Upper lobe of right lung (tissue), 1 donor: Measurements from ENCODE around the gene INCA1. TPM values are rescaled to one million over a fixed set of nuclear protein-coding genes. Genes with fewer than 3 reads are reported as not detected.

Experiments
- ATAC-seq: fragments of 200-7000 bp; cut with Tn5 transposase; one replicate; pipeline ENCODE4 v1.9.1; 2020; ENCODE audit warnings: mild to moderate bottlenecking, moderate library complexity
- DNase-seq: peaks from one replicate; pipeline ENCODE4 v3.0.0-alpha.2; 2020
- H3K27ac ChIP-seq: fragments of 200-600 bp; one replicate; pipeline ENCODE4 v1.8.0; 2022
- H3K27me3 ChIP-seq: fragments of 200-600 bp; one replicate; pipeline ENCODE4 v1.8.0; 2022; ENCODE audit warnings: mild to moderate bottlenecking
- H3K36me3 ChIP-seq: fragments of 200-600 bp; one replicate; pipeline ENCODE4 v1.8.0; 2022
- H3K4me1 ChIP-seq: fragments of 200-600 bp; one replicate; pipeline ENCODE4 v1.8.0; 2022
- H3K4me3 ChIP-seq: fragments of 200-600 bp; one replicate; pipeline ENCODE4 v1.8.0; 2022; ENCODE audit warnings: mild to moderate bottlenecking
- H3K9me3 ChIP-seq: fragments of 200-600 bp; one replicate; pipeline ENCODE4 v1.8.0; 2022
- CTCF ChIP-seq: fragments of 200-600 bp; IDR thresholded peaks from one replicate; pipeline ENCODE4 v1.8.0; 2022; ENCODE audit warnings: antibody characterized with exemption
- intact Hi-C: fragments of 100-400 bp; cut with DNase I; formaldehyde crosslinking; loops from one replicate; pipeline ENCODE4 v1.11.0; 2022
- total RNA-seq: library from RNA; stranded (reverse); fragmentation: NEBNext Ultra II Directional; extraction: Animal tissue kit (Norgen Biotek cat#: 25700); gene quantifications from one replicate; pipeline ENCODE4 v1.2.1, GENCODE V29; 2021
- donor health status: DM: no; HTN: yes; CAD: no; lungs with severe emphysema.

INCA1 gene
- total RNA-seq, 1 donor from 2014 or later = 4.5 TPM

- no peak for TF ChIP-seq CTCF
- Histone ChIP-seq H3K4me3 (no peak overlapping the region), H3K27me3 (no peaks in the 10 kb centered on the region), H3K36me3 (peaks cover 66% of the 10 kb centered on the region), H3K27ac (no peak overlapping the region), H3K4me1 (peaks cover 16% of the 10 kb centered on the region), H3K9me3 (no peaks in the 10 kb centered on the region)
- intact Hi-C loops = no loop called here
- ATAC-seq (no peak), DNase-seq (no peak)
Observed at GRCh38 chr17:4972752-4973151, 24.6 kb downstream of the INCA1 start.

GRCh38 chr17:4972322-4972721, 25.0 kb downstream of the INCA1 start:
- Histone ChIP-seq H3K9me3 (no peaks in the 10 kb centered on the region), H3K27me3 (no peaks in the 10 kb centered on the region), H3K4me3 (no peak overlapping the region), H3K27ac (no peak overlapping the region), H3K36me3 (peaks cover 61% of the 10 kb centered on the region), H3K4me1 (peaks cover 16% of the 10 kb centered on the region)
- no peak for DNase-seq
- no peak for TF ChIP-seq CTCF
- no peak for ATAC-seq
- intact Hi-C loops = no loop called here

- no peaks in the 10 kb centered on the region for H3K9me3 ChIP-seq
- intact Hi-C loops = no loop called here
- ATAC-seq (no peak), DNase-seq (no peak)
- H3K36me3 ChIP-seq = peaks cover 56% of the 10 kb centered on the region
- no peak overlapping the region for H3K27ac ChIP-seq
- H3K4me1 ChIP-seq = peaks cover 16% of the 10 kb centered on the region
- no peaks in the 10 kb centered on the region for H3K27me3 ChIP-seq
- no peak overlapping the region for H3K4me3 ChIP-seq
- TF ChIP-seq CTCF = no peak
Observed at GRCh38 chr17:4971826-4972225, 25.5 kb downstream of the INCA1 start.

- Histone ChIP-seq H3K4me1 (peaks cover 25% of the 10 kb centered on the region), H3K4me3 (no peak overlapping the region), H3K9me3 (no peaks in the 10 kb centered on the region), H3K27me3 (no peaks in the 10 kb centered on the region), H3K27ac (peak overlapping the region; percentile 96), H3K36me3 (peaks cover 41% of the 10 kb centered on the region)
- no peak for TF ChIP-seq CTCF
- intact Hi-C loops = no loop called here
- no peak for ATAC-seq
- no peak for DNase-seq
Observed at GRCh38 chr17:4970273-4970672, 27.0 kb downstream of the INCA1 start.

- Histone ChIP-seq H3K4me3 (peak overlapping the region; percentile 71), H3K36me3 (peaks cover 39% of the 10 kb centered on the region), H3K27me3 (no peaks in the 10 kb centered on the region), H3K4me1 (peaks cover 25% of the 10 kb centered on the region), H3K27ac (peak overlapping the region; percentile 96), H3K9me3 (no peaks in the 10 kb centered on the region)
- DNase-seq = no peak
- no peak for ATAC-seq
- intact Hi-C loops = no loop called here
- TF ChIP-seq CTCF = no peak
Observed at GRCh38 chr17:4969551-4970173, 27.7 kb downstream of the INCA1 start.
